Activated T-helper 9 cell treated with anti-CD3 and anti-CD28 coated beads, Interleukin-2, amount 50 U/mL, for 16 hours (primary cell): Measurements from ENCODE around the gene GP9.
"Not testable (repeated sequence)": the region's sequence is repeated elsewhere in the genome, so short reads cannot be mapped to it uniquely, and the experiment has no call there.

Experiments
- DNase-seq: peaks from one replicate; pipeline ENCODE4 v3.0.0-alpha.2; 2020; ENCODE audit warnings: low read depth

Gene GP9

DNA sequence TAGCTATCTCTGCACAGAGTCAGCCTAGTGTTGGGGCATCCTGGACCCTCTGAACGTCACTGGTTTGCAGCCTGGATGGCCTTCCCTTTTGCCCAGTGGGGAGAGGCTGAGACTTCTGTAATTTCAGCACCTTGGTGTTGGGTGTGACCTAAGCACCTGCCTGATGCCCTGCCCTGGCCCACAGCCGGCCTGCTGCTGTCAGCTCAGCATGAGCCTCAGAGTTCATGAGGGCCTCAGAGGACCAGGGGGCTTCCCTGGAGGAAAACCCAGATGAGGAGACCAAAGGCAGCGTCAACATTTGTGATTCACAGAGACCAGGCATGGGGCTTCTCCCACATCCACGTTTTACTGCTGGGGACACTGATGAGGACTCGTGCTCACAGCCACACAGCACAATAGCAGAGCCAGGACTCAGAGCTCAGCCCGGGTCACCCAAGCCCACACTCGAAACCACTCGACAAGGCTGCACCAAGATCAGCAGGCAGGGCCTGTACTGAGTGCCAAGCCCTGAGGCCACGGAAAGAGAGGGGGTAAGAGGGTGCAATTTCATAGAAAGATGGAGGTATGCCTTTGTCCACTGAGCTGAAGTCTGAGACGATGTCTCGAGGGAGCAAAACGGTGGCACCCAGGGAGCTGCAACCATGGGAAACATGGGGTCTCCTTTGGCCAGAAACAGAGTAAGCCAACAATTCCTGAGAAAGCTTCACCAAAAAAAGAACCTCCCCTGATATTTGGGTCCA lies 9.9 kb upstream of the GP9 start:
- DNase-seq: no peak

- no peak for DNase-seq
Measured at GRCh38 chr3:129051871-129052340, 8.7 kb upstream of the GP9 start.

- DNase-seq: no peak
Measured at GRCh38 chr3:129052675-129053074, 7.9 kb upstream of the GP9 start.

GRCh38 chr3:129054605-129055104 lies 5.9 kb upstream of the GP9 start:
- DNase-seq: no peak

DNA sequence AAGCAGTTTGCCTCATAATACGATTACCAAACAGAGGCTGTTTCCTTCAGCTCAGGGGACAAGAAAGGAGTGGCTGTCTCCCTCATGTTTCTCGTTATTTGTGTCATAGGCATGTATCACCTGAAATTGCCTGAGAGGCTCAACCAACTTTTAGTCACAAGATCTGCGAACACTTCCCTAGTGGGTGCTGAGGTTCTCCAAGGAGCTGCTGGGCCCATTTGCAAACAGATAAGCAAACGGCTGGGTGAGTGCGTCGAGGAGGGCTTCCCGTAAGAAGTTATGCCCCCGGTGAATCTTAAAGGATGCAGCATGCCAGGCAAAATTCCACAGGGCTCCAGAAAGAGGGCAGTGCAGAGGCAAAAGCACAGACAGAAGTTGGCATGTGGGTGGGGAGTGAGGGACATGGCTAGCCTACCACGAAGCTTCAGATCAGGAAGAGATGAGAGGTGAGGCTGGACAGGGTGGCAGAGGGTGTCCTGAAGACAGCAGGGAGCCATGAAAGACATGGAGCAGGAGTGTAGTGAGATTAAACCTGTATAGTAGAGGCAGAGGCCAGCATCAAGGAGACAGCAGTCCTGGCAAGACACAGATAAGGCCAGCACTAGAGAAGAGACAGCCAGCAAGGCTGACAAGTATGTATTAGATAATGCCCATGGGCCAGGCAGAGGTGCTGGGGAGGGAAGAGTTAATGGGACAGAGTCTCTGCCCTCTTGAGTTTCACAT lies 4.0 kb upstream of the GP9 start:
- DNase-seq: no peak

- no peak for DNase-seq
Measured at GRCh38 chr3:129057249-129057648, 3.3 kb upstream of the GP9 start.

GRCh38 chr3:129058441-129059200 lies 2.0 kb upstream of the GP9 start:
- no peak for DNase-seq

GRCh38 chr3:129059311-129059958 lies 1.1 kb upstream of the GP9 start:
- DNase-seq: no peak

- no peak for DNase-seq
Measured at GRCh38 chr3:129061023-129061887, 676 bp downstream of the GP9 start.

- DNase-seq: no peak
Measured at GRCh38 chr3:129061888-129062834, 1.6 kb downstream of the GP9 start.

- DNase-seq: no peak
Measured at GRCh38 chr3:129063091-129063640, 2.6 kb downstream of the GP9 start.

- DNase-seq: no peak
Measured at GRCh38 chr3:129063841-129064482, 3.4 kb downstream of the GP9 start.

DNA sequence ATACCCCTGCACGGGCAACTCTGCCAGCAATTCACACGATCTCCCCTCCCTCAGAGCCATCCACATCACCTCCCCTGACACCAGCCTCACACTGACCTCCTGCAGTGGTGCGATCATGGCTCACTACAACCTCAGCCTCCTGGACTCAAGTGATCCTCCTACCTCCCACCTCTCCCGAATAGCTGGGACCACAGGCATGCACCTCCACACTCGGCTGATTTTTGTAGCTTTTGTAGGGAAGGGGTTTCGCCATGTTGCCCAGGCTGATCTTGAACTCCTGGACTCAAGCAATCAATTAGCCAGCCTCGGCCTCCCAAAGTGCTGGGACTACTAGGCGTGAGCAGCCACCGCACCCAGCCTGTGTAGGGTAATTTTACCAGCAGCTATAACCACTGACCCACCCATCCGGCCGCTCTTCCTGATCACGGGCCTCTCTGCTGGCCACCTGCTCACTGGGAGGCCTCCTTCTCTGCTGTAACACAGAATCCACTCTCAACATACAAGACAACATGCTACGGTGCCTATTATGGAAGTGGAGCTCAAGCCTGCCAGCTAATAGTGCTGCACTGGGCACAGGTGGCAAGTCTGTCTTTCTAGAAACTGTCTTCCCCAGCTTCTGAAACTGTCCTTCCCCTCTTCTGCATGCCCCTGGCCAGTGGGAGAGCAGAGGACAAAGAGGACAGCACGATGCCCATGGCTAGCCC lies 4.6 kb downstream of the GP9 start:
- no peak for DNase-seq

DNA sequence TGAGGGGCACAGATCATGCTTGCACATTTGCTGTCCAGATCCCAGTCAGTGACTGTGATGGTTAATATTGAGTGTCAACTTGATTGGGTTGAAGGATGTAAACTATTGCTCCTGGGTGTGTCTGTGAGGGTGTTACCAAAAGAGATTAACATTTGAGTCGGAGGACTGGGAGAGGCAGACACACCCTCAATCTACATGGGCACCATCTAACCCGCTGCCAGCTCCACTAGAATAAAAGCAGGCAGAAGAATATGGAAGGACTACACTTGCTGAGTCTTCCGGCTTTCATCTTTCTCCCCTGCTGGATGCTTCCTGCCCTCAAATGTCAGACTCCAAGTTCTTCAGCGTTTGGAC lies 5.1 kb downstream of the GP9 start:
- no peak for DNase-seq

DNA sequence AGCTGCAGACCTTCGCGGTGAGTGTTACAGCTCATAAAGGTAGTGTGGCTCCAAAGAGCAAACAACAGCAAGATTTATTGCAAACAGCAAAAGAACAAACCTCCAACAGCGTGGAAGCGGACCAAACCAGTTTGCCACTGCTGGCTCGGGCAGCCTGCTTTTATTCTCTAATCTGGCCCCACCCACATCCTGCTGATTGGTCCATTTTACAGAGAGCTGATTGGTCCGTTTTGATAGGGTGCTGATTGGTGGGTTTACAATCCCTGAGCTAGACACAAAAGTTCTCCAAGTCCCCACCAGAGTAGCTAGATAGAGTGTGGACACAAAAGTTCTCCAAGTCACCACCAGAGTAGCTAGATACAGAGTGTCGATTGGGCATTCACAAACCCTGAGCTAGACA lies 7.1 kb downstream of the GP9 start:
- DNase-seq: not testable (repeated sequence)

DNA sequence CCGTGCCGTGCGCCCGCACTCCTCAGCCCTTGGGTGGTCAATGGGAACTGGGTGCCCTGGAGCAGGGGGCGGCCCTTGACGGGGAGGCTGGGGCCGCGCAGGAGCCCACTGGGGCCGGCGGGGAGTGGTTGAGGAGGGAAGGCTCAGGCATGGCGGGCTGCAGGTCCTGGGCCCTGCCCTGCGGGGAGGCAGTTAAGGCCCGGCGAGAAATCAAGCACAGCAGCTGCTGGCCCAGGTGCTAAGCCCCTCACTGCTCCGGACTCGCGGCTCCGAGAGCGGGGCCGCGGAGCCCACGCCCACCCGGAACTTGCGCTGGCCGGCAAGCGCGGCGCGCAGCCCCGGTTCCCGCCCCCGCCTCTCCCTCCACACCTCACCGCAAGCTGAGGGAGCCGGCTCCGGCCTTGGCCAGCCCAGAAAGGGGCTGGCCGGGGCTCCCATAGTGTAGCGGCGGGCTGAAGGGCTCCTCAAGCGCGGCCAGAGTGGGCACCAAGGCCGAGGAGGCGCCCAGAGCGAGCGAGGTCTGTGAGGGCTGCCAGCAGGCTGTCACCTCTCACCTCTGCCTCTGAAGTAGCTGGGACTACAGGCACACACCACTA lies 7.8 kb downstream of the GP9 start:
- no peak for DNase-seq

GRCh38 chr3:129069313-129070085 lies 8.9 kb downstream of the GP9 start:
- DNase-seq: not testable (repeated sequence)
